ENCODE data around the gene NCMAP. TPM values are rescaled to one million over a fixed set of nuclear protein-coding genes. Genes with fewer than 3 reads are reported as not detected.

NCMAP gene
- polyA plus RNA-seq, 1 donor (not counting 4 experiments of a cell fraction or from before 2014, with no cell fraction given): 0.05 TPM

DNA sequence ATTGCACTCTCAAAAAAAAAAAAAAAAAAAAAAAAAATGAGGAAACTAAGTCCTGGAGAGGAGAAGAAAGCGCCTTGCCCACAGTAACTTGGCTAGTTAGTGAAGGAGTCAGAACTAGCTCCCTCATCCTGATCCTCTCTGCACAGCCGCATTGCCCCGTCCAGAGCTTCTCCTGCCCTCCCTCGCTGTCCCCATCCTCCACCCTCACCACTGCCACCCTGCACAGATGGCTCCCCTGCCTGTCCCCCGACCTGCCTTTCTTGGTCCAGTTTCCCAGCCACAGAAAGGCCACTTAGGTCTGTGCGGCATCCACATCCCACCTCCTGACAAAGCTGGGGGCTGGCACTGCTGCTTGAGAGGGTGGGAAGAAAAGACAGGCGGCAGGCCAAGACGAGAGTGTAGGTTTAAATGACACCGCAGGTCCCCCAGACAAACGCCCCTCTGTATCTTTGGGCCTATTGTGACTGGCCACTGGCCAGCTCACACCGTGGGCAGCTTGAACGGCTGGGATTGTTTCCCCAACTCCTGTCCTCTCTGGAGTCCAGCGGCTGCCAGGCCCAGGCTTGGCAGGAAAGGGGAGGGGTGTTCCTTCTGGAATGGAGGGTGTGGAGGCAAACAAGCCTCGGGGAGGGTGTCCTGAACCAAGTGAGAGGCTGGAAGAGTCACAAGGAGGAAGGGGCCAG lies 20.2 kb downstream of the NCMAP start:
- Histone ChIP-seq H3K79me2 (ENCODE audit: control insufficient read depth, insufficient read depth, low read length) (no peaks in the 10 kb centered on the region), H3K36me3 (ENCODE audit: control insufficient read depth in 2 of 2, extremely low read depth in 1 of 2, insufficient read depth in 2 of 2, low read length in 2 of 2) (no peaks in the 10 kb centered on the region), H3K4me2 (ENCODE audit: control insufficient read depth, extremely low read depth, insufficient read depth, low read depth, low read length) (no peak overlapping the region), H3K4me1 (ENCODE audit: control insufficient read depth, extremely low read depth, insufficient read depth, low read length) (no peaks in the 10 kb centered on the region), H3K9ac (ENCODE audit: control insufficient read depth, extremely low read depth, insufficient read depth, low read length) (no peak overlapping the region), H3K9me3 (ENCODE audit: control insufficient read depth, low read depth, low read length) (no peaks in the 10 kb centered on the region), H3K9me1 (ENCODE audit: control insufficient read depth, extremely low read depth, insufficient read depth, low read length) (no peaks in the 10 kb centered on the region), H3K4me3 (ENCODE audit: control insufficient read depth in 2 of 3, extremely low read depth in 1 of 3, insufficient read depth in 2 of 3, low read depth in 1 of 3, low read length in 3 of 3) (no peak overlapping the region), H3K27ac (ENCODE audit: control insufficient read depth, insufficient read depth, low read length) (no peak overlapping the region), H4K20me1 (ENCODE audit: control insufficient read depth, extremely low read depth, insufficient read depth, low read length) (no peaks in the 10 kb centered on the region), H3K27me3 (ENCODE audit: control insufficient read depth, extremely low read depth, insufficient read depth, low read length) (no peaks in the 10 kb centered on the region), H2AFZ (ENCODE audit: control insufficient read depth, low read length) (no peak overlapping the region)
- dilution Hi-C loops (cut with MboI; ENCODE audit: extremely low pct_ligation_motif_present, low sequenced_read_pairs): no loop called here
- no peak for FAIRE-seq
- DNase-seq (ENCODE audit: low read depth, low spot score): no peak
- TF ChIP-seq, protein P1, sequence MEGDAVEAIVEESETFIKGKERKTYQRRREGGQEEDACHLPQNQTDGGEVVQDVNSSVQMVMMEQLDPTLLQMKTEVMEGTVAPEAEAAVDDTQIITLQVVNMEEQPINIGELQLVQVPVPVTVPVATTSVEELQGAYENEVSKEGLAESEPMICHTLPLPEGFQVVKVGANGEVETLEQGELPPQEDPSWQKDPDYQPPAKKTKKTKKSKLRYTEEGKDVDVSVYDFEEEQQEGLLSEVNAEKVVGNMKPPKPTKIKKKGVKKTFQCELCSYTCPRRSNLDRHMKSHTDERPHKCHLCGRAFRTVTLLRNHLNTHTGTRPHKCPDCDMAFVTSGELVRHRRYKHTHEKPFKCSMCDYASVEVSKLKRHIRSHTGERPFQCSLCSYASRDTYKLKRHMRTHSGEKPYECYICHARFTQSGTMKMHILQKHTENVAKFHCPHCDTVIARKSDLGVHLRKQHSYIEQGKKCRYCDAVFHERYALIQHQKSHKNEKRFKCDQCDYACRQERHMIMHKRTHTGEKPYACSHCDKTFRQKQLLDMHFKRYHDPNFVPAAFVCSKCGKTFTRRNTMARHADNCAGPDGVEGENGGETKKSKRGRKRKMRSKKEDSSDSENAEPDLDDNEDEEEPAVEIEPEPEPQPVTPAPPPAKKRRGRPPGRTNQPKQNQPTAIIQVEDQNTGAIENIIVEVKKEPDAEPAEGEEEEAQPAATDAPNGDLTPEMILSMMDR (optimal IDR thresholded peaks at IDR 0.05 in 1 of 3, IDR thresholded peaks at IDR 0.05 in 1 of 3, conservative IDR thresholded peaks at IDR 0.05 in 1 of 3; ENCODE audit: extremely low read depth in 1 of 3, insufficient read depth in 2 of 3, low read length in 3 of 3): no peak
- TF ChIP-seq EZH2 (IDR thresholded peaks at IDR 0.05; ENCODE audit: low read length): no peak

- Histone ChIP-seq H3K79me2 (ENCODE audit: control insufficient read depth, insufficient read depth, low read length) (no peaks in the 10 kb centered on the region), H4K20me1 (ENCODE audit: control insufficient read depth, extremely low read depth, insufficient read depth, low read length) (no peaks in the 10 kb centered on the region), H3K27me3 (ENCODE audit: control insufficient read depth, extremely low read depth, insufficient read depth, low read length) (no peaks in the 10 kb centered on the region), H3K36me3 (ENCODE audit: control insufficient read depth in 2 of 2, extremely low read depth in 1 of 2, insufficient read depth in 2 of 2, low read length in 2 of 2) (no peaks in the 10 kb centered on the region), H2AFZ (ENCODE audit: control insufficient read depth, low read length) (no peak overlapping the region), H3K9me3 (ENCODE audit: control insufficient read depth, low read depth, low read length) (no peaks in the 10 kb centered on the region), H3K9me1 (ENCODE audit: control insufficient read depth, extremely low read depth, insufficient read depth, low read length) (no peaks in the 10 kb centered on the region), H3K9ac (ENCODE audit: control insufficient read depth, extremely low read depth, insufficient read depth, low read length) (no peak overlapping the region), H3K4me3 (ENCODE audit: control insufficient read depth in 2 of 3, extremely low read depth in 1 of 3, insufficient read depth in 2 of 3, low read depth in 1 of 3, low read length in 3 of 3) (no peak overlapping the region), H3K4me1 (ENCODE audit: control insufficient read depth, extremely low read depth, insufficient read depth, low read length) (no peaks in the 10 kb centered on the region), H3K27ac (ENCODE audit: control insufficient read depth, insufficient read depth, low read length) (no peak overlapping the region), H3K4me2 (ENCODE audit: control insufficient read depth, extremely low read depth, insufficient read depth, low read depth, low read length) (no peak overlapping the region)
- FAIRE-seq (no peak), DNase-seq (ENCODE audit: low read depth, low spot score) (no peak)
- TF ChIP-seq, protein P1 (optimal IDR thresholded peaks at IDR 0.05 in 1 of 3, IDR thresholded peaks at IDR 0.05 in 1 of 3, conservative IDR thresholded peaks at IDR 0.05 in 1 of 3; ENCODE audit: extremely low read depth in 1 of 3, insufficient read depth in 2 of 3, low read length in 3 of 3): no peak
- TF ChIP-seq EZH2 (IDR thresholded peaks at IDR 0.05; ENCODE audit: low read length): no peak
- dilution Hi-C loops (cut with MboI; ENCODE audit: extremely low pct_ligation_motif_present, low sequenced_read_pairs): no loop called here
Measured at GRCh38 chr1:24578846-24579245, 23.0 kb downstream of the NCMAP start.

Data from keratinocyte (primary cell).